Fibroblast of lung (primary cell): ENCODE data around the gene CHMP6.

Experiments used
- EZH2 ChIP-seq: IDR thresholded peaks from 2 replicates; pipeline ENCODE4 v1.5.1; 2012; ENCODE audit warnings: low read length, control low read depth, mild to moderate bottlenecking; ENCODE audit errors: missing control alignments
- TF ChIP-seq, protein P1 (sequence below), 2 donors: IDR thresholded peaks in 1 of 2; conservative IDR thresholded peaks in 1 of 2; 1 replicate in 1 of 2; 2 replicates in 1 of 2; pipeline ENCODE4 v1.5.1; 2011 to 2012; ENCODE audit warnings: low read length in 2 of 2, control low read depth in 1 of 2, inconsistent platforms in 1 of 2, low read depth in 1 of 2, mild to moderate bottlenecking in 1 of 2

DNA sequence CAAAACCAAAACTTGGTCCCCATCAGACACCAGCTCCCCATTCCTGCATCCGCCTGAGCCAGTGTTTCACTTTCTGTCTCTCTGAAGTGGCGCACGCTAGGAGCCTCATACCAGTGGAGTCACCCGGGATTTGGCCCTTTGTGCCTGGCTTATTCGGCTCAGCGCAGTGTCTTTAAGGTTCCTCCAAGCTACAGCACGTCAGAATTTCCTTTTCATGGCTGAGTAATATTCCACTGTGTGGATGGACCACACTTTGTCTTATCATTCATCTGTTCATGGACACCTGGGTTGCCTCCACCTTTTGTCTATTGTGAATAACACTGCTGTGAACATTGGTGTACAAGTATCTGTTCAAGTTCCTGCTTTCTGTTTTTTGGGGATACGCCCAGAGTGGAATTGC is 45.2 kb upstream of the CHMP6 start:
- TF ChIP-seq, protein P1, sequence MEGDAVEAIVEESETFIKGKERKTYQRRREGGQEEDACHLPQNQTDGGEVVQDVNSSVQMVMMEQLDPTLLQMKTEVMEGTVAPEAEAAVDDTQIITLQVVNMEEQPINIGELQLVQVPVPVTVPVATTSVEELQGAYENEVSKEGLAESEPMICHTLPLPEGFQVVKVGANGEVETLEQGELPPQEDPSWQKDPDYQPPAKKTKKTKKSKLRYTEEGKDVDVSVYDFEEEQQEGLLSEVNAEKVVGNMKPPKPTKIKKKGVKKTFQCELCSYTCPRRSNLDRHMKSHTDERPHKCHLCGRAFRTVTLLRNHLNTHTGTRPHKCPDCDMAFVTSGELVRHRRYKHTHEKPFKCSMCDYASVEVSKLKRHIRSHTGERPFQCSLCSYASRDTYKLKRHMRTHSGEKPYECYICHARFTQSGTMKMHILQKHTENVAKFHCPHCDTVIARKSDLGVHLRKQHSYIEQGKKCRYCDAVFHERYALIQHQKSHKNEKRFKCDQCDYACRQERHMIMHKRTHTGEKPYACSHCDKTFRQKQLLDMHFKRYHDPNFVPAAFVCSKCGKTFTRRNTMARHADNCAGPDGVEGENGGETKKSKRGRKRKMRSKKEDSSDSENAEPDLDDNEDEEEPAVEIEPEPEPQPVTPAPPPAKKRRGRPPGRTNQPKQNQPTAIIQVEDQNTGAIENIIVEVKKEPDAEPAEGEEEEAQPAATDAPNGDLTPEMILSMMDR (conservative IDR thresholded peaks at IDR 0.05 in 1 of 2, IDR thresholded peaks at IDR 0.05 in 1 of 2; ENCODE audit: low read depth in 1 of 2, low read length in 2 of 2): no peak
- no peak for TF ChIP-seq EZH2
